Prostate gland (tissue), 2 donors: ENCODE results near the gene SCAPER. TPM values are rescaled to one million over a fixed set of nuclear protein-coding genes. Genes with fewer than 3 reads are reported as not detected.
"Not testable (repeated sequence)": the region's sequence is repeated elsewhere in the genome, so short reads cannot be mapped to it uniquely, and the experiment has no call there.

Experiments
- DNase-seq: peaks from one replicate; pipeline ENCODE4 v3.0.0-alpha.2; 2019; ENCODE audit warnings: low spot score
- H3K27ac ChIP-seq, 2 donors: fragments of 200-600 bp; sonication (generic); 2 replicates each; pipeline ENCODE4 v1.5.1; 2017 to 2019
- H3K27me3 ChIP-seq: fragments of 200-600 bp; sonication (generic); replicated peaks from 2 replicates; pipeline ENCODE4 v1.5.1; 2019; ENCODE audit not compliant: insufficient read depth
- H3K36me3 ChIP-seq, 2 donors: fragments of 200-600 bp; sonication (generic); 1 replicate in 1 of 2; 2 replicates in 1 of 2; pipeline versions ENCODE4 v1.5.1 to v1.8.1; 2017 to 2019
- H3K4me1 ChIP-seq: fragments of 200-600 bp; sonication (generic); replicated peaks from 2 replicates; pipeline ENCODE4 v1.5.1; 2019
- H3K4me3 ChIP-seq, 2 donors: fragments of 200-600 bp; sonication (generic); 2 replicates each; pipeline ENCODE4 v1.5.1; 2017 to 2019
- H3K9me3 ChIP-seq: fragments of 200-600 bp; sonication (generic); 2 replicates; pipeline ENCODE4 v1.5.1; 2017
- CTCF ChIP-seq, 4 experiments: fragments of 200-600 bp in 2 of 4; fragments of 450-650 bp in 2 of 4; sonication (generic) in 2 of 4; IDR thresholded peaks; 1 replicate in 3 of 4; 2 replicates in 1 of 4; pipeline ENCODE4 v1.5.1; 2016 to 2019; ENCODE audit warnings: antibody characterized with exemption in 4 of 4, mild to moderate bottlenecking in 2 of 4, moderate library complexity in 2 of 4
- POLR2A ChIP-seq: fragments of 450-650 bp; IDR thresholded peaks from one replicate; pipeline ENCODE4 v1.6.1; 2016; ENCODE audit warnings: antibody characterized with exemption, mild to moderate bottlenecking
- POLR2AphosphoS5 ChIP-seq: sonication (generic); formaldehyde crosslinking; IDR thresholded peaks from one replicate; pipeline ENCODE4 v1.6.1; 2017; ENCODE audit warnings: antibody characterized with exemption
- WGBS: methylation state at CpG from one replicate; pipeline ENCODE4 v1.1.5; 2018; 5-methylcytosine and 5-hydroxymethylcytosine counted together
- intact Hi-C: fragments of 100-400 bp; cut with DNase I; formaldehyde crosslinking; loops from one replicate; pipeline ENCODE4 v1.14.2; 2022
- total RNA-seq, 2 donors: library from RNA; depleted of rRNA; stranded (reverse); fragments of >200 nt; gene quantifications; one replicate each; pipeline ENCODE4 v1.1.0, GENCODE V29; 2016

SCAPER gene
- total RNA-seq, 2 donors from 2014 or later = 19.1 to 38.9 TPM

DNA sequence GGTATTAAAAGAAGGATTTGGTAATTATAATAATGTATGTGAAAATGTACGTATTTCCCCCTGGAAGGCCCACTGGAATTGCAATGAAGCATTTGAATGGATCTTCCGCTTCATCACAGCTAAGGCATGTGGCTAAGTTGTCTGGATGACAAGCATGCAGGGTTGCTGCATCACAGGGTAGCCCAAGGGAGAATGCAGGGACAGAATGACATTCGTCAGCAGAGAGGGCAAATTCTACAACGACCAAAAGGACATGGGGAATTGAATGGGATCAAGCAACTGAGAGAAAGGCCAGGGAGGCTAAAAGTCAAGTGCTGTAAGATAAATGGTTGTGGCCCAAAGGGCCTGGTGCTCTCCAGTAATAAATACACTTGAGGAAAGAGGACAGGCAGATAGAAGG lies 473.2 kb downstream of the SCAPER start:
- DNase-seq = no peak
- Histone ChIP-seq H3K4me3 (no peak overlapping the region), H3K36me3 (no peaks in the 10 kb centered on the region), H3K4me1 (no peaks in the 10 kb centered on the region), H3K27ac (no peak overlapping the region), H3K27me3 (no peaks in the 10 kb centered on the region), H3K9me3 (no peaks in the 10 kb centered on the region)
- 81% methylated on average over 4 of the region's 4 CpGs for WGBS
- intact Hi-C loops = no loop called here
- TF ChIP-seq POLR2A = no peak
- TF ChIP-seq CTCF (IDR thresholded peaks at IDR 0.05) = no peak
- no peak for TF ChIP-seq POLR2AphosphoS5

DNA sequence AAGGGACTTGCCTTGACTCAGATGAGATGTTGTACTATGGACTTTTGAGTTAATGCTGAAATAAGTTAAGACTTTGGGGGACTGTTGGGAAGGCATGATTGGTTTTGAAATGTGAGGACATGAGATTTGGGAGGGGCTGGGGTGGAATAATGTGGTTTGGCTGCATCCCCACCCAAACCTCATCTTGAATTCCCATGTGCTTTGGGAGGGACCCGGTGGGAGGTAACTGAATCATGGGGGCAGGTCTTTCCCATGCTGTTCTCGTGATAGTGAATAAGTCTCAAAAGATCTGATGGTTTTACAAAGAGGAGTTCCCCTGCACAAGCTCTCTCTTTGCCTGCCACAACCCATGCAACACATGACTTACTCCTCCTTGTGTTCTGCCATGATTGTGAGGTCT lies 474.4 kb downstream of the SCAPER start:
- H3K4me1 ChIP-seq, H3K9me3 ChIP-seq, intact Hi-C loops, DNase-seq, H3K27ac ChIP-seq, H3K27me3 ChIP-seq, H3K36me3 ChIP-seq, H3K4me3 ChIP-seq: not testable (repeated sequence)
- 95% methylated on average over 2 of the region's 2 CpGs for WGBS

DNA sequence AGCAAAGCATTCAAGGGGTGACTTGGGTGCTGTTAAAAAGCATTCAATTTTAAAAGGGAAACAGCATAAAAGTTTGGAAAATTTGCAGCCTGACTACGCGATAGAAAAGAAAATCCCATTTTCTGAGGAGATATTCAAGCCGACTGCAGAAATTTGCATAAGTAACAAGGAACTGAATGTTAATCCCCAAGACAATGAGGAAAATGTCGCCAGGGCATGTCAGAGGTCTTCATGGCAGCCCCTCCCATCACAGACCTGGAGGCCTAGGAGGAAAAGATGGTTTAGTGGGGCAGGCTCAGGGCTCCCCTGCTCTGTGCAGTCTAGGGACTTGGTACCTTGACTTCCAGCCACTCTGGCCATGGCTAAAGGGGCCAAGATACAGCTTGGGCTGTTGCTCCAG lies 475.5 kb downstream of the SCAPER start:
- H3K27ac ChIP-seq = no peak overlapping the region
- H3K4me1 ChIP-seq = no peaks in the 10 kb centered on the region
- no peaks in the 10 kb centered on the region for H3K27me3 ChIP-seq
- TF ChIP-seq POLR2AphosphoS5 = no peak
- no peak overlapping the region for H3K4me3 ChIP-seq
- intact Hi-C loops = no loop called here
- WGBS = 96% methylated on average over 4 of the region's 4 CpGs
- DNase-seq = no peak
- no peaks in the 10 kb centered on the region for H3K36me3 ChIP-seq
- no peaks in the 10 kb centered on the region for H3K9me3 ChIP-seq

GRCh38 chr15:76426941-76427340 lies 478.2 kb downstream of the SCAPER start:
- intact Hi-C loops = no loop called here
- no peak overlapping the region for H3K27ac ChIP-seq
- DNase-seq = no peak

GRCh38 chr15:76418352-76419140 lies 486.6 kb downstream of the SCAPER start:
- DNase-seq = peak; percentile 9
- Histone ChIP-seq H3K27me3 (no peaks in the 10 kb centered on the region), H3K36me3 (no peaks in the 10 kb centered on the region), H3K4me3 (no peak overlapping the region), H3K27ac (no peak overlapping the region), H3K9me3 (no peaks in the 10 kb centered on the region), H3K4me1 (no peaks in the 10 kb centered on the region)
- intact Hi-C loops = no loop called here
- WGBS = 49% methylated on average over 2 of the region's 2 CpGs
- TF ChIP-seq POLR2A = no peak
- TF ChIP-seq CTCF (IDR thresholded peaks at IDR 0.05) = no peak
- TF ChIP-seq POLR2AphosphoS5 = no peak

More at GRCh38 chr15:76426941-76427340, 478.2 kb downstream of the SCAPER start:
- Histone ChIP-seq H3K4me3 (no peak overlapping the region), H3K4me1 (no peaks in the 10 kb centered on the region), H3K27me3 (no peaks in the 10 kb centered on the region), H3K36me3 (no peaks in the 10 kb centered on the region), H3K9me3 (no peaks in the 10 kb centered on the region)
- 73% methylated on average over 2 of the region's 2 CpGs for WGBS
- TF ChIP-seq POLR2AphosphoS5 = no peak
- no peak for TF ChIP-seq POLR2A
- TF ChIP-seq CTCF (IDR thresholded peaks at IDR 0.05) = no peak

DNA sequence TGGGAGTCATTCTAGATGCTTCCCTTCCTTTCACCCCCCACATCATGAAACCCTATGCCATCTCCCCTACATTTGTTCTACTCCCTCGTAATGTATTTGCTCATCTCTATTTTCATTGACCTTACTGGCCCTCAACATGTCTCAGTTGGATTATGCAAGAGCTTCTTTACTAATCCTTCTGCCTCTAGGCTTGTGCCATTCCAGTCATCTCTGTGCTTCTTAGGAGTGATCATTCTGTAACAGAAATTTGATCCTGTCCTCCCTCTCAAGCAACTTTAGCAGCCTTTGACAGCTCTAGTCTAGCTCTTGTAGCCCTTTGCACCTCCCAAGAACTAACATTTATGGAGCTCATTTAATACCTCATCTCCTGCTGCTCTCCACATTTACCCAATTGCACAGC lies 503.9 kb downstream of the SCAPER start:
- TF ChIP-seq POLR2AphosphoS5 = no peak
- TF ChIP-seq CTCF (IDR thresholded peaks at IDR 0.05) = no peak
- no peak for TF ChIP-seq POLR2A
- WGBS = 86% methylated on average over 1 of the region's 1 CpG
- intact Hi-C loops = no loop called here

More for the DNA sequence above, 503.9 kb downstream of the SCAPER start:
- Histone ChIP-seq H3K27ac (no peak overlapping the region), H3K27me3 (no peaks in the 10 kb centered on the region), H3K4me3 (no peak overlapping the region), H3K36me3 (no peaks in the 10 kb centered on the region), H3K9me3 (no peaks in the 10 kb centered on the region), H3K4me1 (no peaks in the 10 kb centered on the region)
- no peak for DNase-seq
